ENCODE results near the gene RER1.

DNA sequence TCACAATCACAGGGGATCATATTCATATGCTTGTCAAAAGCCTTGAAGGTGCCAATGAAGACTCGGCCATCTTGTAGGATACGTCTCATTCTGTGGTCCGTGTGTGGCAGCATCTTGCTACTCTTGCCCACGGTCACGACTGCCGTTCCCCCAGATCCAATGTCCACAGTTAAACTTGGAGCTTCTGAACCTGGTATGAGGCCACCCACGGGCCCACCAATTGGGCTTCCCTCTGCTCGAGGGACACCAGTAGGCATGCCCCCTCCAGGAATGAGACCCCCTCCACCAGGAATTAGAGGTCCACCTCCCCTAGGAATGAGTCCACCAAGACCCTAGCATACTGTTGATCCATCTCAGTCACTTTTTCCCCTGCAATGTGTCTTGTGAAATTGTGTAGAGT lies 39.9 kb upstream of the RER1 start:
- TF ChIP-seq RAD21 (conservative IDR thresholded peaks at IDR 0.05) = no peak
- TF ChIP-seq, protein P1, sequence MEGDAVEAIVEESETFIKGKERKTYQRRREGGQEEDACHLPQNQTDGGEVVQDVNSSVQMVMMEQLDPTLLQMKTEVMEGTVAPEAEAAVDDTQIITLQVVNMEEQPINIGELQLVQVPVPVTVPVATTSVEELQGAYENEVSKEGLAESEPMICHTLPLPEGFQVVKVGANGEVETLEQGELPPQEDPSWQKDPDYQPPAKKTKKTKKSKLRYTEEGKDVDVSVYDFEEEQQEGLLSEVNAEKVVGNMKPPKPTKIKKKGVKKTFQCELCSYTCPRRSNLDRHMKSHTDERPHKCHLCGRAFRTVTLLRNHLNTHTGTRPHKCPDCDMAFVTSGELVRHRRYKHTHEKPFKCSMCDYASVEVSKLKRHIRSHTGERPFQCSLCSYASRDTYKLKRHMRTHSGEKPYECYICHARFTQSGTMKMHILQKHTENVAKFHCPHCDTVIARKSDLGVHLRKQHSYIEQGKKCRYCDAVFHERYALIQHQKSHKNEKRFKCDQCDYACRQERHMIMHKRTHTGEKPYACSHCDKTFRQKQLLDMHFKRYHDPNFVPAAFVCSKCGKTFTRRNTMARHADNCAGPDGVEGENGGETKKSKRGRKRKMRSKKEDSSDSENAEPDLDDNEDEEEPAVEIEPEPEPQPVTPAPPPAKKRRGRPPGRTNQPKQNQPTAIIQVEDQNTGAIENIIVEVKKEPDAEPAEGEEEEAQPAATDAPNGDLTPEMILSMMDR (IDR thresholded peaks at IDR 0.05; ENCODE audit: poor library complexity, severe bottlenecking) = no peak
- no peak for TF ChIP-seq EP300 (conservative IDR thresholded peaks at IDR 0.05; ENCODE audit: poor library complexity, severe bottlenecking)
- TF ChIP-seq EZH2 (IDR thresholded peaks at IDR 0.05; ENCODE audit: borderline replicate concordance, insufficient read depth, low read length, poor library complexity, severe bottlenecking) = no peak
- TF ChIP-seq POLR2AphosphoS5 (IDR thresholded peaks at IDR 0.05) = no peak
- TF ChIP-seq, protein P2, sequence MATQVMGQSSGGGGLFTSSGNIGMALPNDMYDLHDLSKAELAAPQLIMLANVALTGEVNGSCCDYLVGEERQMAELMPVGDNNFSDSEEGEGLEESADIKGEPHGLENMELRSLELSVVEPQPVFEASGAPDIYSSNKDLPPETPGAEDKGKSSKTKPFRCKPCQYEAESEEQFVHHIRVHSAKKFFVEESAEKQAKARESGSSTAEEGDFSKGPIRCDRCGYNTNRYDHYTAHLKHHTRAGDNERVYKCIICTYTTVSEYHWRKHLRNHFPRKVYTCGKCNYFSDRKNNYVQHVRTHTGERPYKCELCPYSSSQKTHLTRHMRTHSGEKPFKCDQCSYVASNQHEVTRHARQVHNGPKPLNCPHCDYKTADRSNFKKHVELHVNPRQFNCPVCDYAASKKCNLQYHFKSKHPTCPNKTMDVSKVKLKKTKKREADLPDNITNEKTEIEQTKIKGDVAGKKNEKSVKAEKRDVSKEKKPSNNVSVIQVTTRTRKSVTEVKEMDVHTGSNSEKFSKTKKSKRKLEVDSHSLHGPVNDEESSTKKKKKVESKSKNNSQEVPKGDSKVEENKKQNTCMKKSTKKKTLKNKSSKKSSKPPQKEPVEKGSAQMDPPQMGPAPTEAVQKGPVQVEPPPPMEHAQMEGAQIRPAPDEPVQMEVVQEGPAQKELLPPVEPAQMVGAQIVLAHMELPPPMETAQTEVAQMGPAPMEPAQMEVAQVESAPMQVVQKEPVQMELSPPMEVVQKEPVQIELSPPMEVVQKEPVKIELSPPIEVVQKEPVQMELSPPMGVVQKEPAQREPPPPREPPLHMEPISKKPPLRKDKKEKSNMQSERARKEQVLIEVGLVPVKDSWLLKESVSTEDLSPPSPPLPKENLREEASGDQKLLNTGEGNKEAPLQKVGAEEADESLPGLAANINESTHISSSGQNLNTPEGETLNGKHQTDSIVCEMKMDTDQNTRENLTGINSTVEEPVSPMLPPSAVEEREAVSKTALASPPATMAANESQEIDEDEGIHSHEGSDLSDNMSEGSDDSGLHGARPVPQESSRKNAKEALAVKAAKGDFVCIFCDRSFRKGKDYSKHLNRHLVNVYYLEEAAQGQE (IDR thresholded peaks at IDR 0.05; ENCODE audit: borderline replicate concordance) = no peak
- no peak for TF ChIP-seq SMC3 (conservative IDR thresholded peaks at IDR 0.05; ENCODE audit: poor library complexity)
- no peak for TF ChIP-seq MXI1 (conservative IDR thresholded peaks at IDR 0.05; ENCODE audit: poor library complexity, severe bottlenecking)
